IMR-90 (cell line): ENCODE results near the gene MMAB.

Experiments
- ELK1 ChIP-seq: fragments of 150-350 bp; IDR thresholded peaks from 2 replicates; pipeline ENCODE4 v1.6.1; 2016; ENCODE audit warnings: low read depth, mild to moderate bottlenecking, low read length, moderate library complexity, borderline replicate concordance
- MAZ ChIP-seq: IDR thresholded peaks from 2 replicates; pipeline ENCODE4 v1.6.1; 2012; ENCODE audit warnings: low read depth, mild to moderate bottlenecking, low read length, improper control_type of control experiment, moderate library complexity, borderline replicate concordance
- POLR2A ChIP-seq: IDR thresholded peaks from 2 replicates; pipeline ENCODE4 v1.6.1; 2012; ENCODE audit warnings: mild to moderate bottlenecking, low read depth, low read length
- RFX5 ChIP-seq: IDR thresholded peaks from 2 replicates; pipeline ENCODE4 v1.8.0; 2012; ENCODE audit warnings: low read depth, mild to moderate bottlenecking, low read length, moderate library complexity
- SMC3 ChIP-seq: fragments of 150-350 bp; IDR thresholded peaks from 2 replicates; pipeline ENCODE4 v1.6.1; 2016; ENCODE audit warnings: low read depth, mild to moderate bottlenecking, antibody characterized with exemption, low read length, moderate library complexity
- TF ChIP-seq, protein P1 (sequence below): conservative IDR thresholded peaks from 2 replicates; pipeline ENCODE4 v1.5.1; 2012; ENCODE audit warnings: mild to moderate bottlenecking, low read depth, low read length, improper control_type of control experiment

DNA sequence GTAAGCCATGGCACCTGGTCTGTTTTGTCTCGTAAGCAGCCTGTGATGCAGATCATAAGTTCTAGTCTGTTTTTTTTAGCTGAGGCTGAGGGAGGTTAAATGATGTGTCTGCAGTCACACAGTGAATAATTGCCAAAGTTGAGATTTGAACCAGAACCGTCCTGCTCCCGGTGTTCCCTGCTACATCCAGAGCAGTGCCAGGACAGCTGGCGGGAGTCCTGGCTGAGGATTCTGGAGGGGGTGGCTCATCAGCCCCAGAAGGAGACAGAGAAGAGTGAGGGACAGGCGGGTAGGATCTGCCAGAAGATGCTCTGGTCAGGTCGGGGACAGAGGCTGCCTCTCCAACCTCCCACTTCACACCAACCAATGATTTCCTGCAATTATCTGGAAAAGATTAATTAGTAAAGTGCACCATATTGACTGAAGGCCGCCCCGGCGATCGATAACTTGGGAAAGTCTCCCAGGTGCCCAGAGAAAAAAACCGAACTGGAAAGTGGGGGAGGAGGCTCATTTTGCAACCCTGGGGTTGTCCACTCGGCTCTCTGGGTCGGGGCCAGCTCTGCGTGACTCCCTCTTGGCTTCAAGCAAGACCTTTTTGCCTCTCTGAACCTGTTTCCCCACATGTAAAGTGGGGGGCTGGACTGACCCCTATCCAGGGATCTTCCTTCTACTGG lies 42.4 kb upstream of the MMAB start:
- TF ChIP-seq SMC3 (no peak), POLR2A (no peak), MAZ (no peak), ELK1 (no peak), RFX5 (no peak)
- TF ChIP-seq, protein P1, sequence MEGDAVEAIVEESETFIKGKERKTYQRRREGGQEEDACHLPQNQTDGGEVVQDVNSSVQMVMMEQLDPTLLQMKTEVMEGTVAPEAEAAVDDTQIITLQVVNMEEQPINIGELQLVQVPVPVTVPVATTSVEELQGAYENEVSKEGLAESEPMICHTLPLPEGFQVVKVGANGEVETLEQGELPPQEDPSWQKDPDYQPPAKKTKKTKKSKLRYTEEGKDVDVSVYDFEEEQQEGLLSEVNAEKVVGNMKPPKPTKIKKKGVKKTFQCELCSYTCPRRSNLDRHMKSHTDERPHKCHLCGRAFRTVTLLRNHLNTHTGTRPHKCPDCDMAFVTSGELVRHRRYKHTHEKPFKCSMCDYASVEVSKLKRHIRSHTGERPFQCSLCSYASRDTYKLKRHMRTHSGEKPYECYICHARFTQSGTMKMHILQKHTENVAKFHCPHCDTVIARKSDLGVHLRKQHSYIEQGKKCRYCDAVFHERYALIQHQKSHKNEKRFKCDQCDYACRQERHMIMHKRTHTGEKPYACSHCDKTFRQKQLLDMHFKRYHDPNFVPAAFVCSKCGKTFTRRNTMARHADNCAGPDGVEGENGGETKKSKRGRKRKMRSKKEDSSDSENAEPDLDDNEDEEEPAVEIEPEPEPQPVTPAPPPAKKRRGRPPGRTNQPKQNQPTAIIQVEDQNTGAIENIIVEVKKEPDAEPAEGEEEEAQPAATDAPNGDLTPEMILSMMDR: no peak
